Breast epithelium (tissue), 4 donors: ENCODE measurements around the gene SSU72. TPM values are rescaled to one million over a fixed set of nuclear protein-coding genes. Genes with fewer than 3 reads are reported as not detected.

Source experiments
- DNase-seq, 2 donors: peaks; one replicate each; pipeline ENCODE4 v3.0.0-alpha.2; 2019; ENCODE audit warnings: low spot score in 2 of 2
- H3K27ac ChIP-seq, 2 donors: fragments of 200-600 bp; sonication (generic) in 1 of 2; one replicate each; pipeline ENCODE4 v1.5.1; 2016 to 2019; ENCODE audit warnings: mild to moderate bottlenecking in 1 of 2
- H3K27me3 ChIP-seq, 2 donors: fragments of 200-600 bp; sonication (generic) in 1 of 2; one replicate each; pipeline versions ENCODE4 v1.5.1 to v1.6.0; 2017 to 2019; ENCODE audit warnings: control low read depth in 1 of 2, mild to moderate bottlenecking in 1 of 2
- H3K36me3 ChIP-seq: fragments of 200-600 bp; one replicate; pipeline ENCODE4 v1.5.1; 2019
- H3K4me1 ChIP-seq, 2 donors: fragments of 200-600 bp; sonication (generic); one replicate each; pipeline ENCODE4 v1.5.1; 2016 to 2019; ENCODE audit warnings: control low read depth in 1 of 2
- H3K4me3 ChIP-seq, 3 donors: fragments of 200-600 bp; sonication (generic); 1 replicate in 2 of 3; 2 replicates in 1 of 3; pipeline ENCODE4 v1.5.1; 2016 to 2019; ENCODE audit warnings: mild to moderate bottlenecking in 3 of 3, moderate library complexity in 2 of 3
- H3K9me3 ChIP-seq, 2 donors: fragments of 200-600 bp; sonication (generic) in 1 of 2; one replicate each; pipeline ENCODE4 v1.5.1; 2016 to 2019; ENCODE audit warnings: control low read depth in 1 of 2
- POLR2A ChIP-seq: fragments of 450-650 bp; IDR thresholded peaks from one replicate; pipeline ENCODE4 v1.6.1; 2016; ENCODE audit warnings: antibody characterized with exemption, mild to moderate bottlenecking, moderate library complexity
- POLR2AphosphoS5 ChIP-seq, 3 donors: sonication (generic); formaldehyde crosslinking; IDR thresholded peaks; one replicate each; pipeline ENCODE4 v1.6.1; 2017; ENCODE audit warnings: antibody characterized with exemption in 3 of 3
- intact Hi-C: fragments of 100-400 bp; cut with DNase I; formaldehyde crosslinking; loops from one replicate; pipeline ENCODE4 v1.15.1; 2023; ENCODE audit warnings: low total_unique reads
- total RNA-seq, 3 donors: library from RNA; depleted of rRNA; stranded (reverse); fragments of >200 nt; gene quantifications; one replicate each; pipeline ENCODE4 v1.1.0, GENCODE V29; 2016
- TF ChIP-seq, protein P1 (sequence below), 3 donors: fragments of 450-650 bp; IDR thresholded peaks; one replicate each; pipeline ENCODE4 v1.5.1; 2016 to 2017; ENCODE audit warnings: antibody characterized with exemption in 3 of 3, mild to moderate bottlenecking in 3 of 3, moderate library complexity in 3 of 3

SSU72 gene
- total RNA-seq, 3 donors from 2014 or later = 100 to 125 (median 114) TPM

DNA sequence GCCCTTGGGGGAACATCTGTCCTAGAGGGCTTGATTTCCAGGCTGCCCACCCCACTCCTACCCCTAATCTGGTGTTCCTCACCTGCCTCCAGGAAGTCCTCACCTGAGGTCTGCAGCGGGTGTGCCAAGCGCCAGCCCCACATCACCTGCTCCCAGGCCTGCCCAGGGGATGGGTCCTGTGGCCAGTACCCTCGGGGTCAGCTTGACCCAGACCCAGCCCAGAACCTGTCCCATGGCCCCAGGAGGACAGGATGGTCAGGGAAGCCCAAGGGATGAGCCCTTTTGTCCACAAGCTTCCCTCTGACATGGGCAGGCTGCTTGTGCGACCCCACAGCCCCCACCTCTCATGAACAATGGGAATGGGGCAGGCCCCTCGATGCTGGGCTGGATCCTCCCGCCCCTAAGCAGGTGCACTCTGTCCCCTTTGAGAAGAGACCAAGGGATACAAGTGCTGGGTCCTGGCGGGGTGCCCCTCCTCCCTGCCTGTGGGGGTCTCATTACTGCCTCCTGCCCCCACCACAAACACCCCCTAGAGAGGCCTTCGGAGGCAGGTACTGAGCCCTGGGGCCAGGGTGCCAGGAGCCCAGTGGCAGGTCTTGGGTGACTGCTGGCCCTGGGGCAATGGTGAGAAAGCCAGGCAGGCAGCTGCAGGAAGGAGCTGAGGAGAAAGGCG, 43.9 kb upstream of the SSU72 start:
- intact Hi-C loops = no loop called here
- Histone ChIP-seq H3K4me1 (peaks cover 14 to 18% of the 10 kb centered on the region in 2 donors), H3K27ac (no peak overlapping the region), H3K9me3 (no peaks in the 10 kb centered on the region), H3K4me3 (no peak overlapping the region), H3K36me3 (no peaks in the 10 kb centered on the region), H3K27me3 (no peaks in the 10 kb centered on the region)
- TF ChIP-seq POLR2AphosphoS5 (IDR thresholded peaks at IDR 0.05) (no peak), POLR2A (no peak)
- TF ChIP-seq, protein P1, sequence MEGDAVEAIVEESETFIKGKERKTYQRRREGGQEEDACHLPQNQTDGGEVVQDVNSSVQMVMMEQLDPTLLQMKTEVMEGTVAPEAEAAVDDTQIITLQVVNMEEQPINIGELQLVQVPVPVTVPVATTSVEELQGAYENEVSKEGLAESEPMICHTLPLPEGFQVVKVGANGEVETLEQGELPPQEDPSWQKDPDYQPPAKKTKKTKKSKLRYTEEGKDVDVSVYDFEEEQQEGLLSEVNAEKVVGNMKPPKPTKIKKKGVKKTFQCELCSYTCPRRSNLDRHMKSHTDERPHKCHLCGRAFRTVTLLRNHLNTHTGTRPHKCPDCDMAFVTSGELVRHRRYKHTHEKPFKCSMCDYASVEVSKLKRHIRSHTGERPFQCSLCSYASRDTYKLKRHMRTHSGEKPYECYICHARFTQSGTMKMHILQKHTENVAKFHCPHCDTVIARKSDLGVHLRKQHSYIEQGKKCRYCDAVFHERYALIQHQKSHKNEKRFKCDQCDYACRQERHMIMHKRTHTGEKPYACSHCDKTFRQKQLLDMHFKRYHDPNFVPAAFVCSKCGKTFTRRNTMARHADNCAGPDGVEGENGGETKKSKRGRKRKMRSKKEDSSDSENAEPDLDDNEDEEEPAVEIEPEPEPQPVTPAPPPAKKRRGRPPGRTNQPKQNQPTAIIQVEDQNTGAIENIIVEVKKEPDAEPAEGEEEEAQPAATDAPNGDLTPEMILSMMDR (IDR thresholded peaks at IDR 0.05) = no peak
- no peak for DNase-seq

DNA sequence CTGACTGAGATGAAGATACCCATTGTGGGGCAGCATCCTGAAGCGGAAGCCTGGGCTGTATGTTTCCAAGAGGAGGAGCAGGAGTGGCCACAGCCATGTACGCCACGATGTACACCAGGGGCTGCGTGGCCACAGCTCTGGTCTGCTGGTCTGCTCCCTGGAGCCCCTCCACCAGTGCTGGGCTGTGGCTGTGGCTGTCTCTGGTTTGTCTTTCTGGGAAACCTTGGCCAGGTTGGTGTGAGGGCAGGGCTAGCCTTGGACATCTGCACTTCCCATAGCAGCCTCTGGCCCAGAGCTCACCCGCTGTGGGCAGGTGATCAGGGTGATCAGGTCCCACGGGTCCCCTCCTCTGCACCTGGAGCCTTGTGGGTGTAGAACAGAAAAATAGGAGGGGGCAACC, 43.3 kb upstream of the SSU72 start:
- DNase-seq = no peak
- H3K9me3 ChIP-seq = no peaks in the 10 kb centered on the region
- no peak overlapping the region for H3K27ac ChIP-seq
- peaks cover 14 to 19% of the 10 kb centered on the region in 2 donors for H3K4me1 ChIP-seq
- H3K36me3 ChIP-seq = no peaks in the 10 kb centered on the region
- H3K4me3 ChIP-seq = no peak overlapping the region
- intact Hi-C loops = no loop called here
- no peaks in the 10 kb centered on the region for H3K27me3 ChIP-seq
- TF ChIP-seq, protein P1 (IDR thresholded peaks at IDR 0.05) = no peak
- TF ChIP-seq POLR2AphosphoS5 (IDR thresholded peaks at IDR 0.05) (no peak), POLR2A (no peak)

DNA sequence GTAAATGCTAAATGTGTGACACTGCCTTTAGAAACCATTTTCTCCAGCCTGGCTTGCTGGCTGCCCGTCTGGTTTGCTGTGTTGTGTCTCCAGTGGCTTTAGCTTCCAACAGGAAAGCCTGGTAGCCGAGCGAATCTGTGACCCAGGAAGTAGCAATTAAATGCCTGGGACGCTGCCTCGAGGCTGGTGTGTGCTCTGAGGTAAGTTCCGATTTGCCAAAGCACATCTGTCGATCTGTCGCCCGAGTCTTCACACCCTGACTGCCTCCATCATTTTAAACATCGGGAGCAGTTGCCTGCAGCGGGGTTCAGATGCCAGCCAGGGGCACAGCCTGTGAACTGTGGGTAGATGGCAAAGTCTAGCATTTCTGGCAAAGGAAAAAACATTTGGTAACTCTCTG, 42.9 kb upstream of the SSU72 start:
- no peaks in the 10 kb centered on the region for H3K9me3 ChIP-seq
- H3K4me3 ChIP-seq = no peak overlapping the region
- no peak overlapping the region for H3K27ac ChIP-seq
- H3K27me3 ChIP-seq = no peaks in the 10 kb centered on the region
- H3K4me1 ChIP-seq = peaks cover 14 to 19% of the 10 kb centered on the region in 2 donors
- H3K36me3 ChIP-seq = no peaks in the 10 kb centered on the region
- intact Hi-C loops = no loop called here
- no peak for DNase-seq
- TF ChIP-seq, protein P1 (IDR thresholded peaks at IDR 0.05) = no peak
- no peak for TF ChIP-seq POLR2A
- no peak for TF ChIP-seq POLR2AphosphoS5 (IDR thresholded peaks at IDR 0.05)

DNA sequence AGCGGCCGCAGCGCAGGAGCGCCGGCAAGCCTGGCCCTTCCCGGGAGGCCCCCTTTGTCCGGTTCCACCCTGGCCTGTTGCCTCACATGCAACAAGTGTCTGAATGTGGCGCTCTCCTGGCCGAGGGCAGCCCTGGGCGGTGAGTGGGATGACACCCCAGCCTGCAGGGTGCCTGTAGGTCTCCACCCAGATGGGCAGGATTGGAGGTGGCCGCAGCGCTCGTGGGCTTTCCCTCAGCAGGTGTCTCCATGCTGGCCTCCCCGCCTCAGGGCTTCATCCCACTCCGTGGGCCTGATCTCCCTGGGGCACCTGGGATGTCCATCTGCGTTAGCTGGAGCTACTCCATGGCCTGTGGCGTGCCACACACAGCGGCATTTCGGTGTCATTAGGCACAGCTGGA, 42.2 kb upstream of the SSU72 start:
- intact Hi-C loops = no loop called here
- Histone ChIP-seq H3K4me3 (peak overlapping the region; percentile 75 to 97 (median 96)), H3K27me3 (no peaks in the 10 kb centered on the region), H3K36me3 (no peaks in the 10 kb centered on the region), H3K27ac (no peak overlapping the region), H3K4me1 (peaks cover 14 to 19% of the 10 kb centered on the region in 2 donors), H3K9me3 (no peaks in the 10 kb centered on the region)
- no peak for DNase-seq
- TF ChIP-seq, protein P1 (IDR thresholded peaks at IDR 0.05) = no peak
- TF ChIP-seq POLR2A = no peak
- no peak for TF ChIP-seq POLR2AphosphoS5 (IDR thresholded peaks at IDR 0.05)

DNA sequence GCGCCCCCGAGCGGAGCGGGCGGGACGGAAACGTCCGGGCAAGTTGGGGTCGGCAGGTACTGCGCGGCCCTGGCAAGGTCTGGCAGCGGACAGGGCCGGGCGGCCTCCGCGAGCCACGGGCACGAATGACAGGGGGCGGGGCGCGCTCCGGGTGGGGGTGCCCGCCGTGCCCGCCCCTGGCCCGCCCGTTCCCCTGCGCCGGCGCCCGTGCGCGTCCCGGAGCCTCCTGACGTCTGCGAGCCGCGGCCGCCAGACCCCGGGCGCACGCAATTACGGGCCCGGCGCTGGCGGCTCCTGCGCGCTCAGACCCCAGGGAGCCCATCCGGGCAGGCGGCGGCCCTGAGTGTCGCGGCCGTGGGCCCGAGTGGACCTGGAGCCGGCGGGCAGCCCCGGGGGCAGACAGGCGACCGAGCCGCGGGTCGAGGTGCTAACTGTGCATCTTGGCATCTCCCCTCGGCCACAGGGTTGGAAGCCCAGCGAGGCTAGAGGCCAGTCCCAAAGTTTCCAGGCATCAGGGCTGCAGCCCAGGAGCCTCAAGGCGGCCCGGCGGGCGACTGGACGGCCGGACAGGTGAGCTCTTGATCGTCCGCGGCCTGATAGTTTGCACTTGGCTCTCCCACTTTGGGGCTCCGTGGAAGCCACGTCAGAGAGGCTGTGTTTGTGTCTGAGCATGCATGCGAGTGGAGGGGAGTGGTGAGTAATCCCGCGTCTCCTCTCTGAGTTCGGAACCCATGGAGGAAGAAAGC, 41.6 kb upstream of the SSU72 start:
- H3K27me3 ChIP-seq = no peaks in the 10 kb centered on the region
- peak overlapping the region; percentile 96 to 100 for H3K27ac ChIP-seq
- no peak for DNase-seq
- no peaks in the 10 kb centered on the region for H3K9me3 ChIP-seq
- intact Hi-C loops = no loop called here
- TF ChIP-seq POLR2AphosphoS5 (IDR thresholded peaks at IDR 0.05) (no peak), POLR2A (no peak)
- TF ChIP-seq, protein P1 (IDR thresholded peaks at IDR 0.05) = no peak
- H3K4me1 ChIP-seq = peaks cover 14 to 19% of the 10 kb centered on the region in 2 donors
- H3K4me3 ChIP-seq = peak overlapping the region; percentile 75 to 97 (median 96)
- H3K36me3 ChIP-seq = no peaks in the 10 kb centered on the region
